NCI-H774 (cell line): ENCODE results near the gene TMEM101.
"Not testable (repeated sequence)": the region's sequence is repeated elsewhere in the genome, so short reads cannot be mapped to it uniquely, and the experiment has no call there.

Experiments
- DNase-seq: peaks from one replicate; lab custom pipeline; 2025; lab: John Stamatoyannopoulos, UW

The TMEM101 gene

GRCh38 chr17:44000141-44000860 lies 14.5 kb downstream of the TMEM101 start:
- no peak for DNase-seq

GRCh38 chr17:43999024-43999423 lies 15.7 kb downstream of the TMEM101 start:
- DNase-seq, result no peak

GRCh38 chr17:43998552-43998951 lies 16.2 kb downstream of the TMEM101 start:
- no peak for DNase-seq

GRCh38 chr17:43997180-43997579 lies 17.6 kb downstream of the TMEM101 start:
- DNase-seq, result not testable (repeated sequence)

GRCh38 chr17:43995150-43995471 lies 19.7 kb downstream of the TMEM101 start:
- DNase-seq, result no peak

GRCh38 chr17:43994272-43995149 lies 20.3 kb downstream of the TMEM101 start:
- peak; percentile 17 for DNase-seq

GRCh38 chr17:43992641-43993040 lies 22.1 kb downstream of the TMEM101 start:
- no peak for DNase-seq

- DNase-seq, result no peak
Observed at GRCh38 chr17:43988301-43988700, 26.5 kb downstream of the TMEM101 start.

- DNase-seq, result no peak
Observed at GRCh38 chr17:43987131-43988021, 27.4 kb downstream of the TMEM101 start.

GRCh38 chr17:43986225-43986981 lies 28.4 kb downstream of the TMEM101 start:
- no peak for DNase-seq

GRCh38 chr17:43984521-43984920 lies 30.2 kb downstream of the TMEM101 start:
- no peak for DNase-seq

- peak; percentile 22 for DNase-seq
Observed at GRCh38 chr17:43983515-43984411, 31.0 kb downstream of the TMEM101 start.

- DNase-seq, result no peak
Observed at GRCh38 chr17:43983196-43983514, 31.6 kb downstream of the TMEM101 start.

- no peak for DNase-seq
Observed at GRCh38 chr17:43982171-43982570, 32.6 kb downstream of the TMEM101 start.

GRCh38 chr17:43979671-43980070 lies 35.1 kb downstream of the TMEM101 start:
- no peak for DNase-seq

- DNase-seq, result no peak
Observed at GRCh38 chr17:43979011-43979410, 35.8 kb downstream of the TMEM101 start.

GRCh38 chr17:43978078-43978477 lies 36.7 kb downstream of the TMEM101 start:
- DNase-seq, result no peak

- DNase-seq, result no peak
Observed at GRCh38 chr17:43976963-43977837, 37.6 kb downstream of the TMEM101 start.

- no peak for DNase-seq
Observed at GRCh38 chr17:43975898-43976297, 38.9 kb downstream of the TMEM101 start.
